ENCODE data around the gene VDAC1. TPM values are rescaled to one million over a fixed set of nuclear protein-coding genes. Genes with fewer than 3 reads are reported as not detected.

VDAC1 gene
- polyA plus RNA-seq, 1 donor (not counting 4 experiments of a cell fraction or from before 2014, with no cell fraction given): 300 TPM

- Histone ChIP-seq H3K36me3 (ENCODE audit: control insufficient read depth in 2 of 2, extremely low read depth in 1 of 2, insufficient read depth in 2 of 2, low read length in 2 of 2) (no peaks in the 10 kb centered on the region), H3K9me3 (ENCODE audit: control insufficient read depth, low read depth, low read length) (no peaks in the 10 kb centered on the region), H3K9me1 (ENCODE audit: control insufficient read depth, extremely low read depth, insufficient read depth, low read length) (no peaks in the 10 kb centered on the region), H2AFZ (ENCODE audit: control insufficient read depth, low read length) (no peak overlapping the region), H3K4me2 (ENCODE audit: control insufficient read depth, extremely low read depth, insufficient read depth, low read depth, low read length) (no peak overlapping the region), H3K4me1 (ENCODE audit: control insufficient read depth, extremely low read depth, insufficient read depth, low read length) (peaks cover 22% of the 10 kb centered on the region), H3K79me2 (ENCODE audit: control insufficient read depth, insufficient read depth, low read length) (no peaks in the 10 kb centered on the region), H3K27ac (ENCODE audit: control insufficient read depth, insufficient read depth, low read length) (no peak overlapping the region), H3K9ac (ENCODE audit: control insufficient read depth, extremely low read depth, insufficient read depth, low read length) (no peak overlapping the region), H4K20me1 (ENCODE audit: control insufficient read depth, extremely low read depth, insufficient read depth, low read length) (no peaks in the 10 kb centered on the region), H3K4me3 (ENCODE audit: control insufficient read depth in 2 of 3, extremely low read depth in 1 of 3, insufficient read depth in 2 of 3, low read depth in 1 of 3, low read length in 3 of 3) (no peak overlapping the region), H3K27me3 (ENCODE audit: control insufficient read depth, extremely low read depth, insufficient read depth, low read length) (no peaks in the 10 kb centered on the region)
- FAIRE-seq: no peak
- TF ChIP-seq EZH2 (IDR thresholded peaks at IDR 0.05; ENCODE audit: low read length): no peak
- no peak for TF ChIP-seq CTCF (optimal IDR thresholded peaks at IDR 0.05 in 1 of 3, IDR thresholded peaks at IDR 0.05 in 1 of 3, conservative IDR thresholded peaks at IDR 0.05 in 1 of 3; ENCODE audit: extremely low read depth in 1 of 3, insufficient read depth in 2 of 3, low read length in 3 of 3)
- no peak for DNase-seq (ENCODE audit: low read depth, low spot score)
- dilution Hi-C loops (cut with MboI; ENCODE audit: extremely low pct_ligation_motif_present, low sequenced_read_pairs): no loop called here
Observed at GRCh38 chr5:134024811-134025210, 20.0 kb upstream of the VDAC1 start.

- Histone ChIP-seq H3K9me3 (ENCODE audit: control insufficient read depth, low read depth, low read length) (no peaks in the 10 kb centered on the region), H3K4me2 (ENCODE audit: control insufficient read depth, extremely low read depth, insufficient read depth, low read depth, low read length) (no peak overlapping the region), H3K36me3 (ENCODE audit: control insufficient read depth in 2 of 2, extremely low read depth in 1 of 2, insufficient read depth in 2 of 2, low read length in 2 of 2) (no peaks in the 10 kb centered on the region), H3K4me1 (ENCODE audit: control insufficient read depth, extremely low read depth, insufficient read depth, low read length) (peaks cover 6% of the 10 kb centered on the region), H2AFZ (ENCODE audit: control insufficient read depth, low read length) (no peak overlapping the region), H3K4me3 (ENCODE audit: control insufficient read depth in 2 of 3, extremely low read depth in 1 of 3, insufficient read depth in 2 of 3, low read depth in 1 of 3, low read length in 3 of 3) (no peak overlapping the region), H3K79me2 (ENCODE audit: control insufficient read depth, insufficient read depth, low read length) (no peaks in the 10 kb centered on the region), H3K27ac (ENCODE audit: control insufficient read depth, insufficient read depth, low read length) (no peak overlapping the region), H3K27me3 (ENCODE audit: control insufficient read depth, extremely low read depth, insufficient read depth, low read length) (no peaks in the 10 kb centered on the region), H3K9ac (ENCODE audit: control insufficient read depth, extremely low read depth, insufficient read depth, low read length) (no peak overlapping the region), H4K20me1 (ENCODE audit: control insufficient read depth, extremely low read depth, insufficient read depth, low read length) (no peaks in the 10 kb centered on the region), H3K9me1 (ENCODE audit: control insufficient read depth, extremely low read depth, insufficient read depth, low read length) (no peaks in the 10 kb centered on the region)
- TF ChIP-seq EZH2 (IDR thresholded peaks at IDR 0.05; ENCODE audit: low read length) (no peak), CTCF (optimal IDR thresholded peaks at IDR 0.05 in 1 of 3, IDR thresholded peaks at IDR 0.05 in 1 of 3, conservative IDR thresholded peaks at IDR 0.05 in 1 of 3; ENCODE audit: extremely low read depth in 1 of 3, insufficient read depth in 2 of 3, low read length in 3 of 3) (no peak)
- DNase-seq (ENCODE audit: low read depth, low spot score): no peak
- no peak for FAIRE-seq
- dilution Hi-C loops (cut with MboI; ENCODE audit: extremely low pct_ligation_motif_present, low sequenced_read_pairs): no loop called here
Observed at GRCh38 chr5:134022333-134022732, 17.6 kb upstream of the VDAC1 start.
